Neural cell (in vitro differentiated cells): ENCODE results near the gene EID2. TPM values are rescaled to one million over a fixed set of nuclear protein-coding genes. Genes with fewer than 3 reads are reported as not detected.
A peak's percentile ranks its signal among the peaks of the same experiment; 100 is the strongest.

ENCODE experiments used
- H2AFZ ChIP-seq: fragments of 200-600, 300-800 bp; sonication (generic), shearing (Covaris generic); 2 replicates; pipeline ENCODE4 v1.6.0; 2014; ENCODE audit warnings: low read depth, mild to moderate bottlenecking, antibody characterized with exemption, low read length, moderate library complexity
- H3F3A ChIP-seq: fragments of 200-600 bp; shearing (Covaris generic); 2 replicates; pipeline ENCODE4 v1.6.1; 2016; ENCODE audit warnings: mild to moderate bottlenecking, moderate library complexity, mixed read lengths, antibody characterized with exemption, low read length; ENCODE audit not compliant: insufficient read depth, poor library complexity, severe bottlenecking
- H3K27ac ChIP-seq: fragments of 200-600, 300-800 bp; sonication (generic), shearing (Covaris generic); 2 replicates; pipeline ENCODE4 v1.5.1; 2014; ENCODE audit warnings: mild to moderate bottlenecking, low read length, moderate library complexity
- H3K27me3 ChIP-seq: fragments of 300-800, 200-600 bp; sonication (generic), shearing (Covaris generic); 2 replicates; pipeline ENCODE4 v1.6.0; 2014; ENCODE audit warnings: mild to moderate bottlenecking, low read depth, low read length, moderate library complexity; ENCODE audit not compliant: insufficient read depth
- H3K36me3 ChIP-seq: fragments of 300-800, 200-600 bp; sonication (generic), shearing (Covaris generic); 2 replicates; pipeline ENCODE4 v1.5.1; 2014; ENCODE audit warnings: mild to moderate bottlenecking, antibody characterized with exemption, low read length, moderate library complexity; ENCODE audit not compliant: insufficient read depth
- H3K4me2 ChIP-seq: fragments of 300-800, 200-600 bp; sonication (generic), shearing (Covaris generic); 2 replicates; pipeline ENCODE4 v1.6.0; 2014; ENCODE audit warnings: mild to moderate bottlenecking, low read length
- H3K4me3 ChIP-seq: fragments of 300-800, 200-600 bp; sonication (generic), shearing (Covaris generic); 2 replicates; pipeline ENCODE4 v1.5.1; 2014; ENCODE audit warnings: mild to moderate bottlenecking, low read length, moderate library complexity
- H3K79me2 ChIP-seq: fragments of 200-600 bp; shearing (Covaris generic); replicated peaks from 2 replicates; pipeline ENCODE4 v1.6.0; 2014; ENCODE audit warnings: mild to moderate bottlenecking, low read length, moderate library complexity; ENCODE audit not compliant: insufficient read depth
- H3K9ac ChIP-seq: fragments of 300-800, 200-600 bp; sonication (generic), shearing (Covaris generic); 2 replicates; pipeline ENCODE4 v1.6.1; 2016; ENCODE audit warnings: mild to moderate bottlenecking, low read length, mixed read lengths
- H3K9me2 ChIP-seq: fragments of 200-600 bp; shearing (Covaris generic); 2 replicates; pipeline ENCODE4 v1.6.1; 2016; ENCODE audit warnings: mild to moderate bottlenecking, low read length, mixed read lengths; ENCODE audit not compliant: insufficient read depth
- H3K9me3 ChIP-seq: fragments of 200-600, 300-800 bp; sonication (generic), shearing (Covaris generic); 2 replicates; pipeline ENCODE4 v1.6.1; 2016; ENCODE audit warnings: mild to moderate bottlenecking, mixed run types, low read length, moderate library complexity, mixed read lengths
- H4K20me1 ChIP-seq: fragments of 200-600 bp; shearing (Covaris generic); 2 replicates; pipeline ENCODE4 v1.6.1; 2016; ENCODE audit warnings: mild to moderate bottlenecking, mixed run types; ENCODE audit not compliant: insufficient read depth
- CTCF ChIP-seq: fragments of 450-650 bp; IDR thresholded peaks from 2 replicates; pipeline ENCODE4 v1.5.1; 2014; ENCODE audit warnings: antibody characterized with exemption, mild to moderate bottlenecking, moderate library complexity; ENCODE audit not compliant: poor library complexity, severe bottlenecking
- EP300 ChIP-seq: fragments of 450-650 bp; conservative IDR thresholded peaks from 2 replicates; pipeline ENCODE4 v1.6.1; 2014; ENCODE audit warnings: antibody characterized with exemption, mild to moderate bottlenecking, moderate library complexity; ENCODE audit not compliant: poor library complexity, severe bottlenecking
- EZH2 ChIP-seq: fragments of 200-600, 300-800 bp; shearing (Covaris generic), sonication (generic); IDR thresholded peaks from 2 replicates; pipeline ENCODE4 v1.6.1; 2014; ENCODE audit warnings: antibody characterized with exemption, low read length, borderline replicate concordance, mild to moderate bottlenecking; ENCODE audit not compliant: insufficient read depth, poor library complexity, severe bottlenecking
- MXI1 ChIP-seq: fragments of 450-650 bp; conservative IDR thresholded peaks from 2 replicates; pipeline ENCODE4 v1.6.1; 2014; ENCODE audit warnings: antibody characterized with exemption, mild to moderate bottlenecking; ENCODE audit not compliant: poor library complexity, severe bottlenecking
- POLR2AphosphoS5 ChIP-seq: IDR thresholded peaks from 2 replicates; pipeline ENCODE4 v1.6.1; 2012
- RAD21 ChIP-seq: fragments of 450-650 bp; conservative IDR thresholded peaks from 2 replicates; pipeline ENCODE4 v1.6.1; 2014; ENCODE audit warnings: antibody characterized with exemption, mild to moderate bottlenecking, moderate library complexity
- REST ChIP-seq: IDR thresholded peaks from 2 replicates; pipeline ENCODE4 v1.6.1; 2012; ENCODE audit warnings: borderline replicate concordance
- SMC3 ChIP-seq: fragments of 450-650 bp; conservative IDR thresholded peaks from 2 replicates; pipeline ENCODE4 v1.6.1; 2014; ENCODE audit warnings: antibody characterized with exemption, mild to moderate bottlenecking, moderate library complexity; ENCODE audit not compliant: poor library complexity
- TAF1 ChIP-seq: IDR thresholded peaks from 2 replicates; pipeline ENCODE4 v1.6.1; 2012; ENCODE audit warnings: low read depth
- polyA plus RNA-seq: library from polyadenylated mRNA; depleted of rRNA; stranded (reverse); fragments of >200 nt; gene quantifications from 2 replicates; pipeline ENCODE4 v1.2.3, GENCODE V29; 2014

The EID2 gene
- polyA plus RNA-seq, 1 donor from 2014 or later: 47.4 TPM

- TF ChIP-seq TAF1 (no peak), EZH2 (no peak), EP300 (no peak), MXI1 (no peak), RAD21 (no peak), REST (no peak), POLR2AphosphoS5 (no peak), SMC3 (no peak), CTCF (no peak)
- H3K9ac ChIP-seq: peak overlapping the region; percentile 90
- H3K9me3 ChIP-seq: no peaks in the 10 kb centered on the region
- H3F3A ChIP-seq: no peaks in the 10 kb centered on the region
- peak overlapping the region; percentile 87 for H3K4me3 ChIP-seq
- H2AFZ ChIP-seq: peak overlapping the region; percentile 61
- H3K27me3 ChIP-seq: no peaks in the 10 kb centered on the region
- H3K27ac ChIP-seq: peak overlapping the region; percentile 88
- peak overlapping the region; percentile 92 for H3K4me2 ChIP-seq
- H4K20me1 ChIP-seq: no peaks in the 10 kb centered on the region
- H3K36me3 ChIP-seq: no peaks in the 10 kb centered on the region
- H3K9me2 ChIP-seq: no peaks in the 10 kb centered on the region
- peaks cover 31% of the 10 kb centered on the region for H3K79me2 ChIP-seq
Observed at GRCh38 chr19:39531834-39532232, 8.1 kb downstream of the EID2 start.

- H3F3A ChIP-seq: no peaks in the 10 kb centered on the region
- no peak for TF ChIP-seq EZH2
- TF ChIP-seq RAD21: no peak
- no peak for TF ChIP-seq POLR2AphosphoS5
- TF ChIP-seq MXI1: no peak
- no peak for TF ChIP-seq REST
- TF ChIP-seq SMC3: no peak
- TF ChIP-seq EP300: no peak
- TF ChIP-seq CTCF: no peak
- TF ChIP-seq TAF1: no peak
- H3K36me3 ChIP-seq: no peaks in the 10 kb centered on the region
- no peak overlapping the region for H3K4me2 ChIP-seq
- H3K9me3 ChIP-seq: no peaks in the 10 kb centered on the region
- no peaks in the 10 kb centered on the region for H4K20me1 ChIP-seq
- H3K9me2 ChIP-seq: no peaks in the 10 kb centered on the region
- no peak overlapping the region for H3K4me3 ChIP-seq
- H3K27ac ChIP-seq: no peak overlapping the region
- no peaks in the 10 kb centered on the region for H3K27me3 ChIP-seq
- no peak overlapping the region for H3K9ac ChIP-seq
- H3K79me2 ChIP-seq: peaks cover 10% of the 10 kb centered on the region
- H2AFZ ChIP-seq: no peak overlapping the region
Observed at GRCh38 chr19:39525205-39525604, 14.8 kb downstream of the EID2 start.
